Endothelial cell of umbilical vein (primary cell): ENCODE data around the gene LDLRAD4. TPM values are rescaled to one million over a fixed set of nuclear protein-coding genes. Genes with fewer than 3 reads are reported as not detected.

Source experiments
- BruUV-seq: library from RNA; stranded (reverse); fragments of 400-500 nt; replicated peaks from 2 replicates; lab custom pipeline; 2021; lab: Mats Ljungman, UMichigan
- CTCF ChIA-PET: fragments of 300-600, 350-600 bp; sonication (Branson Sonifier 250); formaldehyde crosslinking; loops from one replicate; lab custom pipeline; 2021; ENCODE audit warnings: antibody characterized with exemption, inconsistent platforms; lab: Charles Lee
- POLR2A ChIA-PET: fragments of 300-600, 350-600 bp; sonication (Branson Sonifier 250); formaldehyde crosslinking; loops from one replicate; lab custom pipeline; 2021; ENCODE audit warnings: antibody characterized with exemption, inconsistent platforms; lab: Charles Lee
- DNase-seq: peaks from one replicate; pipeline ENCODE4 v3.0.0-alpha.2; 2011; ENCODE audit warnings: low read depth, low spot score
- FAIRE-seq: peaks from 2 replicates; lab custom pipeline; 2011; peaks lifted over from hg19 to GRCh38; lab: Jason Lieb, UNC
- H2AFZ ChIP-seq: 2 replicates; pipeline ENCODE4 v1.6.0; 2012; ENCODE audit warnings: low read depth, low read length, control low read depth, inconsistent platforms
- H3K27ac ChIP-seq: 2 replicates; pipeline ENCODE4 v1.5.1; 2011; ENCODE audit warnings: low read depth, mild to moderate bottlenecking, control low read depth, low read length, moderate library complexity; ENCODE audit not compliant: insufficient read depth
- H3K27me3 ChIP-seq, 2 experiments: 2 replicates each; pipeline versions ENCODE4 v1.6.0 to v1.6.1; 2011; ENCODE audit warnings: low read length in 2 of 2, mixed read lengths in 1 of 2; ENCODE audit not compliant: control insufficient read depth in 2 of 2, insufficient read depth in 2 of 2
- H3K36me3 ChIP-seq, 2 experiments: 2 replicates in 1 of 2; 3 replicates in 1 of 2; pipeline ENCODE4 v1.5.1; 2011; ENCODE audit warnings: low read length in 2 of 2, mild to moderate bottlenecking in 1 of 2, moderate library complexity in 1 of 2; ENCODE audit not compliant: control insufficient read depth in 2 of 2, insufficient read depth in 2 of 2; ENCODE audit errors: extremely low read depth in 1 of 2
- H3K4me1 ChIP-seq: 3 replicates; pipeline ENCODE4 v1.5.1; 2011; ENCODE audit warnings: mild to moderate bottlenecking, low read length; ENCODE audit not compliant: control insufficient read depth, insufficient read depth; ENCODE audit errors: extremely low read depth
- H3K4me2 ChIP-seq: 2 replicates; pipeline ENCODE4 v1.6.1; 2011; ENCODE audit warnings: low read length, control low read depth, mixed read lengths; ENCODE audit not compliant: insufficient read depth
- H3K4me3 ChIP-seq, 3 experiments: fragments of 200-600 bp in 1 of 3; sonication (generic), shearing (Covaris generic) in 1 of 3; replicated peaks in 1 of 3; 2 replicates each; pipeline ENCODE4 v1.5.1; 2011 to 2016; ENCODE audit warnings: control low read depth in 3 of 3, low read length in 3 of 3, mild to moderate bottlenecking in 2 of 3, inconsistent platforms in 1 of 3, low read depth in 1 of 3, moderate library complexity in 1 of 3; ENCODE audit not compliant: insufficient read depth in 1 of 3
- H3K79me2 ChIP-seq: 2 replicates; pipeline ENCODE4 v1.6.0; 2012; ENCODE audit warnings: low read length, inconsistent platforms; ENCODE audit not compliant: control insufficient read depth, insufficient read depth
- H3K9ac ChIP-seq: replicated peaks from 2 replicates; pipeline ENCODE3; 2011; ENCODE audit warnings: low read length, control low read depth; ENCODE audit not compliant: insufficient read depth; ENCODE audit errors: extremely low read depth
- H3K9me1 ChIP-seq: replicated peaks from 3 replicates; pipeline ENCODE4 v1.6.0; 2011; ENCODE audit warnings: mild to moderate bottlenecking, low read length; ENCODE audit not compliant: control insufficient read depth, insufficient read depth; ENCODE audit errors: extremely low read depth
- H3K9me3 ChIP-seq: replicated peaks from 2 replicates; pipeline ENCODE4 v1.5.1; 2012; ENCODE audit warnings: low read length, inconsistent platforms; ENCODE audit not compliant: control insufficient read depth, insufficient read depth
- H4K20me1 ChIP-seq: replicated peaks from 2 replicates; pipeline ENCODE3; 2011; ENCODE audit warnings: mild to moderate bottlenecking, low read length; ENCODE audit not compliant: control insufficient read depth, insufficient read depth; ENCODE audit errors: extremely low read depth
- CTCF ChIP-seq, 2 donors: IDR thresholded peaks; 1 replicate in 1 of 2; 2 replicates in 1 of 2; pipeline ENCODE4 v1.5.1; 2011; ENCODE audit warnings: low read length in 2 of 2, mild to moderate bottlenecking in 2 of 2, moderate library complexity in 2 of 2, control low read depth in 1 of 2, inconsistent platforms in 1 of 2, low read depth in 1 of 2; ENCODE audit not compliant: insufficient read depth in 1 of 2; ENCODE audit errors: extremely low read depth in 1 of 2
- EZH2 ChIP-seq: IDR thresholded peaks from 2 replicates; pipeline ENCODE4 v1.6.1; 2012; ENCODE audit warnings: borderline replicate concordance, low read depth, mild to moderate bottlenecking, moderate library complexity, low read length, inconsistent platforms; ENCODE audit not compliant: severe bottlenecking
- FOS ChIP-seq: IDR thresholded peaks from 2 replicates; pipeline ENCODE4 v1.6.1; 2011; ENCODE audit warnings: mild to moderate bottlenecking, low read length, moderate library complexity, borderline replicate concordance; ENCODE audit not compliant: insufficient read depth
- GATA2 ChIP-seq: IDR thresholded peaks from 2 replicates; pipeline ENCODE4 v1.7.0; 2011; ENCODE audit warnings: low read depth, mild to moderate bottlenecking, moderate library complexity, mixed read lengths, low read length; ENCODE audit not compliant: insufficient read length, insufficient read depth
- JUN ChIP-seq: IDR thresholded peaks from 2 replicates; pipeline ENCODE4 v1.6.1; 2011; ENCODE audit warnings: borderline replicate concordance, low read depth; ENCODE audit not compliant: insufficient read length, insufficient read depth
- MAX ChIP-seq: IDR thresholded peaks from 2 replicates; pipeline ENCODE4 v1.6.1; 2011; ENCODE audit not compliant: insufficient read depth, insufficient read length
- MYC ChIP-seq: IDR thresholded peaks from one replicate; pipeline ENCODE4 v1.6.1; 2011; ENCODE audit warnings: mild to moderate bottlenecking, low read depth, low read length
- POLR2A ChIP-seq: IDR thresholded peaks from 2 replicates; pipeline ENCODE4 v1.6.1; 2012; ENCODE audit warnings: low read depth, mild to moderate bottlenecking, control low read depth, low read length
- POLR2AphosphoS5 ChIP-seq: IDR thresholded peaks from 2 replicates; pipeline ENCODE4 v1.6.1; 2012; ENCODE audit warnings: low read depth, mild to moderate bottlenecking, control low read depth, low read length, moderate library complexity; ENCODE audit not compliant: insufficient read depth
- dilution Hi-C: fragments of 300-500 bp; cut with MboI; formaldehyde crosslinking; loops from one replicate; pipeline ENCODE4 v1.15.0; 2019; ENCODE audit warnings: low sequenced_read_pairs; ENCODE audit not compliant: extremely low pct_ligation_motif_present
- intact Hi-C: fragments of 100-400 bp; cut with micrococcal nuclease; formaldehyde crosslinking; loops from one replicate; pipeline ENCODE4 v1.10.0; 2022
- polyA plus RNA-seq, 4 experiments: library from polyadenylated mRNA; depleted of rRNA in 3 of 4; stranded (reverse) in 3 of 4; unstranded in 1 of 4; fragments of >200 nt; gene quantifications; 2 replicates each; pipeline versions ENCODE4 v1.2.1 to v1.2.3, GENCODE V29; 2011 to 2012; ENCODE audit warnings: missing spikeins in 1 of 4
- total RNA-seq: library from RNA; stranded (reverse); gene quantifications from 2 replicates; pipeline ENCODE4 v1.2.3, GENCODE V29; 2021

Gene LDLRAD4
- total and polyA plus RNA-seq, 2 donors (not counting 3 experiments of a cell fraction or from before 2014, with no cell fraction given) = 5.2 to 6.5 TPM

DNA sequence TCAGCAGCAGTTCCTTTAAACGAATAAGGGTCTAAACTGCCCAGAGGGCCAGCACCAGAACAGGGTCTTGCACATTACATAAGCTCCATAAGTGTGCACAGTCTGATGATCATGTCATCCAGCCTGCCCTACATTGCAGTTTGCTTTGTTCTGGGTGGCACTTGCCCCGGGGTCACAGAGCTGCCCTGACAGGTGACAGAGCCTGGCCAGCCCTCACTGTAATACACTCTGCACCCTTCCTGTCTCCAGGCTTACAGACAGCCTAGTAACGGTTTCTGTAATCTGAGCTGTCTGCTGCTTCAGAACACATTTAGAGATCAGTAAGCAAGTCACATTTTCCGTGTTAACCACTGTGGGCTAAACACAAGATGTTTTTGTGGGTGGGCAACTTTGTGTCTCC lies 294.5 kb downstream of the LDLRAD4 start:
- no TSS peak for BruUV-seq
- Histone ChIP-seq H3K36me3 (no peaks in the 10 kb centered on the region), H3K79me2 (no peaks in the 10 kb centered on the region), H3K27ac (no peak overlapping the region), H3K9ac (no peak overlapping the region), H3K4me3 (no peak overlapping the region), H3K4me1 (no peaks in the 10 kb centered on the region), H3K9me3 (no peaks in the 10 kb centered on the region), H3K9me1 (no peaks in the 10 kb centered on the region), H4K20me1 (no peaks in the 10 kb centered on the region), H2AFZ (no peak overlapping the region), H3K27me3 (no peaks in the 10 kb centered on the region), H3K4me2 (no peak overlapping the region)
- FAIRE-seq (no peak), DNase-seq (no peak)
- TF ChIP-seq MAX (no peak), CTCF (IDR thresholded peaks at IDR 0.05; ENCODE audit: extremely low read depth in 1 of 2, insufficient read depth in 1 of 2, low read depth in 1 of 2, low read length in 2 of 2) (no peak), GATA2 (no peak), EZH2 (no peak), POLR2AphosphoS5 (no peak), JUN (no peak), MYC (no peak), POLR2A (no peak), FOS (no peak)
- dilution Hi-C loops (no loop called here), intact Hi-C loops (no loop called here)
- CTCF ChIA-PET = interaction anchor here (0.7 to 1.5 kb wide), 4 partner anchors 9 to 297 kb away, joined by 3 to 5 read pairs (median 3); no protein-coding TSS in a partner anchor
- POLR2A ChIA-PET = no interaction called here
